HG03108 (cell line): ENCODE results near the gene C1QTNF2.
"Not testable (repeated sequence)": the region's sequence is repeated elsewhere in the genome, so short reads cannot be mapped to it uniquely, and the experiment has no call there.

ENCODE experiments used
- ATAC-seq: cut with Tn5 transposase; IDR thresholded peaks from one replicate; pipeline ENCODE4 v1.9.1; 2021; ENCODE audit warnings: moderate library complexity; ENCODE audit not compliant: unreplicated experiment

C1QTNF2 gene

GRCh38 chr5:160348080-160348479, 22.3 kb downstream of the C1QTNF2 start:
- ATAC-seq = no peak

- ATAC-seq = no peak
These were observed 23.0 kb downstream of the C1QTNF2 start for GRCh38 chr5:160347448-160347847.

DNA sequence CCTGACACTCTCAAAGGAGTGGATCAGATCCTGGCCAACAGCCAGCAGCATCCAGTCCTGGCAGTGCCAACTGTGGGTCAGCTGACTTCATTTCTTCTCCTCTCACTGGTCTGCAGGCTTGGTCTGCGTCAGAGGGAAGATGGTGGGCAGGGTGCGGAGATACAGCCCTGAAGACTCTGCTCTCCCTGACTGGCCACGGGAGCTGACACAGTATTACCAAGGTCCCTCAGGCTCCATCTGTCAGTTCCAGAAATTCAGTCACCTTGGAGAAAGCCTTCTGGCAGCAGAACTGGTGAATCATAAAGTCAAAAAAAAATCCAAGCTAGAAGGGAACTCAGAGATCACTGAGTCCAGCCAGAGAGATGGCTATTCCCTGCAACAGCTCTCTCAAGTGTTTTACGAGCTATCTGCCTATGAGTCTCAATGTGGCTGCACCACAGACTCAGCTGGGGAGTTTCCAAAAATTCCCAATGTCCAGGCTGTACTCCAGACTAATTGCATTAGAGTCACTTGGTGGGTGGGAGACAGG, 27.9 kb downstream of the C1QTNF2 start:
- ATAC-seq = no peak

GRCh38 chr5:160341309-160341870, 29.0 kb downstream of the C1QTNF2 start:
- ATAC-seq = no peak

GRCh38 chr5:160340513-160340912, 29.9 kb downstream of the C1QTNF2 start:
- ATAC-seq = not testable (repeated sequence)

GRCh38 chr5:160339406-160340130, 30.9 kb downstream of the C1QTNF2 start:
- ATAC-seq = no peak

DNA sequence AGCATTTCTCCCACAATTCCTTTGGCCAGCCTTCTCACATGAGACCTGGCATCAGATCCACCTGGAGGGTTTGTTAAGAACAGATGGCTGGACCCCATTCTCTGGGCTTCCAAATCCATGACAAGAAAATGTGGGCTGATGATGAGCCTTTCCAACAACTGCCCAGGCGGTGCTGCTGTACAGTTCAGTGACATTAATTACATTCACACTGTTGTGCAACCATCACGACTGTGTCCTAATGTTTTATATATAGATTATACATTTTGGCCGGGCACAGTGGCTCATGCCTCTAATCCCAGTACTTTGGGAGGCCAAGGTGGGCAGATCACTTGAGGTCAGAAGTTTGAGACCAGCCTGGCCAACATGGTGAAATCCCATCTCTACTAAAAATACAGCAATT, 35.7 kb downstream of the C1QTNF2 start:
- not testable (repeated sequence) for ATAC-seq

- no peak for ATAC-seq
These were observed 36.7 kb downstream of the C1QTNF2 start for GRCh38 chr5:160333721-160334120.

DNA sequence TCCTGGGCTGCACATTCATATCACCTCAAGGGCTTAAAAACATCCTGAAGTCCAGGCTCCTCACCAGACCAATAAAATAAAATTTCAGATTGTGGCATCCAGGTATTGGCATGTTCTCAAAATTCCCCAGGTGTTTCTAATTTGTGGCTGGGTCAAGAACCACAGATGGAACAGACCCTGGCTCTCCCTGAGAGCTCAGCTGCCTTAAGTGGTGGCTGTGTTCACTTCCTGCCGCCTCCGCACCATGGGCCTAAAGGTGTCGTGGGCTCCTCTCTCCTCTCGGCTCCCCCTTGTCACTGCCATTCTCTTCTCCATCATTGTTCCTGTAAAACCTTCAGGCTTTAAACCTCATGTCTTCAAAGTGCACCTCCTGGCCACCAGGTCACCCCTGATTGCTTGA, 40.2 kb downstream of the C1QTNF2 start:
- ATAC-seq = no peak

GRCh38 chr5:160327818-160328217, 42.6 kb downstream of the C1QTNF2 start:
- ATAC-seq = no peak

GRCh38 chr5:160326981-160327380, 43.4 kb downstream of the C1QTNF2 start:
- no peak for ATAC-seq

GRCh38 chr5:160325716-160326115, 44.7 kb downstream of the C1QTNF2 start:
- ATAC-seq = no peak

- ATAC-seq = no peak
These were observed 45.5 kb downstream of the C1QTNF2 start for GRCh38 chr5:160324886-160325285.

- ATAC-seq = no peak
These were observed 52.0 kb downstream of the C1QTNF2 start for GRCh38 chr5:160318409-160318808.

GRCh38 chr5:160317434-160317833, 53.0 kb downstream of the C1QTNF2 start:
- no peak for ATAC-seq

DNA sequence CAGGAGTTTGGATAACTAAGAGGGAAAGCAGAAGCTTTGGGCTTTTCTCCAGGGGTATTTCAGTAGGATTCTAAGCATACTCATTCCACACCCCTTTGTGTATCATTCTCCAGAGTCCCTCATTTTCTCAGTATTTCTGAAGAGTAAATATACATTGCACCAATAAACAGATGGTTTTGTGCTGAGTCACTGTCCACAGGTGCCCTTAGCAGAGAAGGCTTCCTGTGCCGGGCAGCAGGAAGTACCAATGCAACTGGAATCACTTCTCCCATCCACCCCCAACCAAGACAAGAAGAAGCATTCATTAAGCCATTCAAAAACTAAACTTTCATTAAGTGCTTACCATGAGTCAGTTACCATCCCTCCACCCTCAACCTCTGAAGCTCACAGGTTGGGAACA, 54.5 kb downstream of the C1QTNF2 start:
- no peak for ATAC-seq

GRCh38 chr5:160312960-160313727, 57.3 kb downstream of the C1QTNF2 start:
- ATAC-seq = no peak

GRCh38 chr5:160312134-160312959, 58.1 kb downstream of the C1QTNF2 start, which contains the start of gene CCNJL:
CCNJL (minus strand) TSS chr5:160312564; CDS start chr5:160311923, 641 bp downstream.
- peak; percentile 68 for ATAC-seq

DNA sequence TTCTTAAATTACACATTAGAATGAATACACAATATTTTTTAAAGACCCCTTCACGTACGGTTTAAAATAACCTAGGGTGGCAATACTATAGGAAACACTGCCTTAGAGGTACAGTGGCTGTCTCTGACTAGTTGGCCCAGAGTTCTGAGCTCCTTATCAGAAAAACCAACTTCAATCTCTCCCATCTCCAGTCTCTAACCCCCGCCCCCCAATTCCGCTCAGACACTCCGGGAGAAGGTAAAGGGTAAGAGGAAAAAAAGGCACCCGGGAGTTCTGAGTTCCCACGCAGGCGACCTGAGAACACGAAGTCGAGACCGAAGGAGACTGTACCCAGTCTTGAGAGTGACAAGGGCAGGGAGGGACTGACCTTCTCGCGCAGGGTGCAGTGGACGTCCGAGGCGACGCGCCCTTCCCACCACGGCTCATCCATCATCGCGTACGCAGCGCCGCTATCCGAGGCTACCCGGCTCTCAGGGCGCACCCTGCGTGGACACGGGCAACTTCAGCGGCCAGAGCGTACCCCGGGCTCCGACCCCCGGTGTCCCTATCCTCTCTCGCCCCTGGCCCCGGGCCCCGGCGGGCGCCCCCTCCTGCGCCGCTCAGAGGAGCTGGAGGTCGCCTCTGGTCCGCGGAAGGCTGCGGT, 58.8 kb downstream of the C1QTNF2 start:
- ATAC-seq = no peak

DNA sequence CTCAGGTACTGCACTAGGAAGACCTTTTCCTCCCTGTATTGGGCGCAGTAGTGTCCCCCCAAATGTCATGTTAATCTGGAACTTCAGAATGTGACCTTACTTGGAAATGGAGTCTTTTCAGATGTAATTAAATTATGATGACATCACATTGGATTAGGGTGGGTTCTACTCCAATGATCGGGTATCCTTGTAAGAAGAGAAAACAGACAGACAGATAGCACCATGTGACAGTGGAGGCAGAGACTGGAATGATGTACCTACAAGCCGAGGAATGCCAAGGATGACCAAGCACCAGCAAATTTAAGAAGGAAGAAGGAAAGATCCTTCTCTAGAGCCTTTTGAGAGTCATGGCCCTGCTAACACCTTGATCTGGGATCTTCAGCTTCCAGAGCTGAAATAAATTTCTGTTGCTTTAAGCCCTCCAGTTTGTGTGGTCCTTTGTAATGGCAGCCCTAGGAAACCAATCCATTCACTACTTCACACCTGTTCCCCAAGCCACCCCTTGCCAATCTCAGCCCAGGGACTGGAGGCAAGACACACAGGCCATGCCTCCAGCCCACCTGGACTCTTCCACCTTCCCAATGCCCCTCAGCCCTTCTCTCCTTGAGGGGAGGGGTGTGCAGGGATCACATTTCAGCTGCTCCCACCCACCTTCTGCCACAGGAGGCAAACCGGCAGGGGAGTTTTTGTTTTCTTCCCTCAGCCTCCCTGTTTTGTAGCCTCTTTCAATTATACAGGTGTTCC, 59.7 kb downstream of the C1QTNF2 start:
- no peak for ATAC-seq
